HCT116 (cell line): ENCODE measurements around the gene PIK3IP1.

Experiments used
- EZH2 ChIP-seq: fragments of 200-600 bp; sonication (generic); IDR thresholded peaks from 2 replicates; pipeline ENCODE4 v1.6.1; 2017; ENCODE audit warnings: antibody characterized with exemption, mixed run types
- EZH2phosphoT487 ChIP-seq: fragments of 200-600 bp; IDR thresholded peaks from 2 replicates; pipeline ENCODE4 v1.6.1; 2018; ENCODE audit warnings: antibody characterized with exemption, borderline replicate concordance
- POLR2A ChIP-seq: IDR thresholded peaks from 2 replicates; pipeline ENCODE4 v1.7.0; 2011; ENCODE audit warnings: borderline replicate concordance; ENCODE audit not compliant: insufficient read depth, insufficient read length; ENCODE audit errors: extremely low read depth
- POLR2AphosphoS5 ChIP-seq: IDR thresholded peaks from 2 replicates; pipeline ENCODE4 v1.6.1; 2011; ENCODE audit warnings: mild to moderate bottlenecking, low read depth, low read length, moderate library complexity
- RAD21 ChIP-seq: IDR thresholded peaks from 2 replicates; pipeline ENCODE4 v1.6.1; 2012; ENCODE audit warnings: low read depth, mild to moderate bottlenecking
- TF ChIP-seq, protein P1 (sequence below), 3 experiments: fragments of 200-600 bp in 1 of 3; sonication (generic) in 1 of 3; IDR thresholded peaks in 2 of 3; conservative IDR thresholded peaks in 1 of 3; 2 replicates each; pipeline ENCODE4 v1.5.1; 2012 to 2017; ENCODE audit warnings: low read depth in 2 of 3, low read length in 2 of 3, antibody characterized with exemption in 1 of 3, borderline replicate concordance in 1 of 3, control low read depth in 1 of 3, mild to moderate bottlenecking in 1 of 3, mixed read lengths in 1 of 3, mixed run types in 1 of 3, moderate library complexity in 1 of 3; ENCODE audit not compliant: insufficient read depth in 1 of 3
- TF ChIP-seq, protein P2 (sequence below): IDR thresholded peaks from 2 replicates; pipeline ENCODE4 v1.6.1; 2011; ENCODE audit warnings: mild to moderate bottlenecking, low read length, moderate library complexity; ENCODE audit not compliant: insufficient replicate concordance; ENCODE audit errors: extremely low read depth
- TF ChIP-seq, protein P3 (sequence below): IDR thresholded peaks from 2 replicates; pipeline ENCODE4 v1.6.1; 2012; ENCODE audit warnings: low read depth
- TF ChIP-seq, protein P4 (sequence below): IDR thresholded peaks from 2 replicates; pipeline ENCODE4 v1.6.1; 2012

DNA sequence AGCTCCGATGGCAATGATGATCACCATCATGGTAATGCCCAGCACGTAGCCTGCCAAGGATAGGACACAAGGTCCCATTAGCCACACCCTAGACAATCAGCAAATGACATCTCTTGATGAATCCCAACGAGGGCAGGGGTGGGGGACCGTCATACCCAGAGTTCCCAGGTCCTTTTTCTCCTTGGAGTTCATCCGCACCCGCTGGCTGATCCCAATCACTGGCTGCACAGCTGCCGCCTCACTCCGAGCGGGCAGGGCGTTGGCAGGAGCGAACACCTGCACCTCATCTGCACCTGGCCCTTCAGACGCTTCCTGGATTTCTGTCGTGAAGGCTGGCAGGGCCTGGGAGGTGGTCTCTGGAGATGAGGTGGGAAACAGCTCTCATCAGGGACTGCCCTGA, 2.9 kb downstream of the PIK3IP1 start:
- TF ChIP-seq, protein P1, sequence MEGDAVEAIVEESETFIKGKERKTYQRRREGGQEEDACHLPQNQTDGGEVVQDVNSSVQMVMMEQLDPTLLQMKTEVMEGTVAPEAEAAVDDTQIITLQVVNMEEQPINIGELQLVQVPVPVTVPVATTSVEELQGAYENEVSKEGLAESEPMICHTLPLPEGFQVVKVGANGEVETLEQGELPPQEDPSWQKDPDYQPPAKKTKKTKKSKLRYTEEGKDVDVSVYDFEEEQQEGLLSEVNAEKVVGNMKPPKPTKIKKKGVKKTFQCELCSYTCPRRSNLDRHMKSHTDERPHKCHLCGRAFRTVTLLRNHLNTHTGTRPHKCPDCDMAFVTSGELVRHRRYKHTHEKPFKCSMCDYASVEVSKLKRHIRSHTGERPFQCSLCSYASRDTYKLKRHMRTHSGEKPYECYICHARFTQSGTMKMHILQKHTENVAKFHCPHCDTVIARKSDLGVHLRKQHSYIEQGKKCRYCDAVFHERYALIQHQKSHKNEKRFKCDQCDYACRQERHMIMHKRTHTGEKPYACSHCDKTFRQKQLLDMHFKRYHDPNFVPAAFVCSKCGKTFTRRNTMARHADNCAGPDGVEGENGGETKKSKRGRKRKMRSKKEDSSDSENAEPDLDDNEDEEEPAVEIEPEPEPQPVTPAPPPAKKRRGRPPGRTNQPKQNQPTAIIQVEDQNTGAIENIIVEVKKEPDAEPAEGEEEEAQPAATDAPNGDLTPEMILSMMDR (IDR thresholded peaks at IDR 0.05 in 2 of 3, conservative IDR thresholded peaks at IDR 0.05 in 1 of 3; ENCODE audit: borderline replicate concordance in 1 of 3, insufficient read depth in 1 of 3, low read depth in 2 of 3, low read length in 2 of 3) = no peak
- TF ChIP-seq EZH2phosphoT487 = no peak
- TF ChIP-seq POLR2A = no peak
- no peak for TF ChIP-seq EZH2
- TF ChIP-seq, protein P2, sequence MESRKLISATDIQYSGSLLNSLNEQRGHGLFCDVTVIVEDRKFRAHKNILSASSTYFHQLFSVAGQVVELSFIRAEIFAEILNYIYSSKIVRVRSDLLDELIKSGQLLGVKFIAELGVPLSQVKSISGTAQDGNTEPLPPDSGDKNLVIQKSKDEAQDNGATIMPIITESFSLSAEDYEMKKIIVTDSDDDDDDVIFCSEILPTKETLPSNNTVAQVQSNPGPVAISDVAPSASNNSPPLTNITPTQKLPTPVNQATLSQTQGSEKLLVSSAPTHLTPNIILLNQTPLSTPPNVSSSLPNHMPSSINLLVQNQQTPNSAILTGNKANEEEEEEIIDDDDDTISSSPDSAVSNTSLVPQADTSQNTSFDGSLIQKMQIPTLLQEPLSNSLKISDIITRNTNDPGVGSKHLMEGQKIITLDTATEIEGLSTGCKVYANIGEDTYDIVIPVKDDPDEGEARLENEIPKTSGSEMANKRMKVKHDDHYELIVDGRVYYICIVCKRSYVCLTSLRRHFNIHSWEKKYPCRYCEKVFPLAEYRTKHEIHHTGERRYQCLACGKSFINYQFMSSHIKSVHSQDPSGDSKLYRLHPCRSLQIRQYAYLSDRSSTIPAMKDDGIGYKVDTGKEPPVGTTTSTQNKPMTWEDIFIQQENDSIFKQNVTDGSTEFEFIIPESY = no peak
- TF ChIP-seq, protein P3, sequence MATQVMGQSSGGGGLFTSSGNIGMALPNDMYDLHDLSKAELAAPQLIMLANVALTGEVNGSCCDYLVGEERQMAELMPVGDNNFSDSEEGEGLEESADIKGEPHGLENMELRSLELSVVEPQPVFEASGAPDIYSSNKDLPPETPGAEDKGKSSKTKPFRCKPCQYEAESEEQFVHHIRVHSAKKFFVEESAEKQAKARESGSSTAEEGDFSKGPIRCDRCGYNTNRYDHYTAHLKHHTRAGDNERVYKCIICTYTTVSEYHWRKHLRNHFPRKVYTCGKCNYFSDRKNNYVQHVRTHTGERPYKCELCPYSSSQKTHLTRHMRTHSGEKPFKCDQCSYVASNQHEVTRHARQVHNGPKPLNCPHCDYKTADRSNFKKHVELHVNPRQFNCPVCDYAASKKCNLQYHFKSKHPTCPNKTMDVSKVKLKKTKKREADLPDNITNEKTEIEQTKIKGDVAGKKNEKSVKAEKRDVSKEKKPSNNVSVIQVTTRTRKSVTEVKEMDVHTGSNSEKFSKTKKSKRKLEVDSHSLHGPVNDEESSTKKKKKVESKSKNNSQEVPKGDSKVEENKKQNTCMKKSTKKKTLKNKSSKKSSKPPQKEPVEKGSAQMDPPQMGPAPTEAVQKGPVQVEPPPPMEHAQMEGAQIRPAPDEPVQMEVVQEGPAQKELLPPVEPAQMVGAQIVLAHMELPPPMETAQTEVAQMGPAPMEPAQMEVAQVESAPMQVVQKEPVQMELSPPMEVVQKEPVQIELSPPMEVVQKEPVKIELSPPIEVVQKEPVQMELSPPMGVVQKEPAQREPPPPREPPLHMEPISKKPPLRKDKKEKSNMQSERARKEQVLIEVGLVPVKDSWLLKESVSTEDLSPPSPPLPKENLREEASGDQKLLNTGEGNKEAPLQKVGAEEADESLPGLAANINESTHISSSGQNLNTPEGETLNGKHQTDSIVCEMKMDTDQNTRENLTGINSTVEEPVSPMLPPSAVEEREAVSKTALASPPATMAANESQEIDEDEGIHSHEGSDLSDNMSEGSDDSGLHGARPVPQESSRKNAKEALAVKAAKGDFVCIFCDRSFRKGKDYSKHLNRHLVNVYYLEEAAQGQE = no peak
- no peak for TF ChIP-seq POLR2AphosphoS5
- TF ChIP-seq RAD21 = no peak
- TF ChIP-seq, protein P4, sequence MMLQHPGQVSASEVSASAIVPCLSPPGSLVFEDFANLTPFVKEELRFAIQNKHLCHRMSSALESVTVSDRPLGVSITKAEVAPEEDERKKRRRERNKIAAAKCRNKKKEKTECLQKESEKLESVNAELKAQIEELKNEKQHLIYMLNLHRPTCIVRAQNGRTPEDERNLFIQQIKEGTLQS = no peak
